GM23338 (cell line): ENCODE data around the gene CAMK2N2. TPM values are rescaled to one million over a fixed set of nuclear protein-coding genes. Genes with fewer than 3 reads are reported as not detected.
A peak's percentile ranks its signal among the peaks of the same experiment; 100 is the strongest.

Experiments
- ATAC-seq: fragments of 200-7000 bp; cut with Tn5 transposase; 3 replicates; pipeline ENCODE4 v1.9.1; 2020
- DNase-seq: peaks from one replicate; pipeline ENCODE4 v3.0.0-alpha.2; 2015; ENCODE audit warnings: low spot score
- H2AFZ ChIP-seq: fragments of 200-600 bp; sonication (generic); 2 replicates; pipeline ENCODE4 v1.8.0; 2016; ENCODE audit warnings: antibody characterized with exemption, mild to moderate bottlenecking, moderate library complexity
- H3F3A ChIP-seq: fragments of 200-600 bp; sonication (generic); replicated peaks from 2 replicates; pipeline ENCODE4 v1.8.0; 2017; ENCODE audit warnings: antibody characterized with exemption, mixed run types, low read depth
- H3K27ac ChIP-seq: fragments of 200-600 bp; sonication (generic); 2 replicates; pipeline ENCODE4 v1.6.1; 2016; ENCODE audit warnings: low read depth
- H3K27me3 ChIP-seq: fragments of 200-600 bp; sonication (generic); 2 replicates; pipeline ENCODE4 v1.8.0; 2016; ENCODE audit warnings: mild to moderate bottlenecking, mixed run types, moderate library complexity; ENCODE audit not compliant: insufficient read depth
- H3K36me3 ChIP-seq: fragments of 200-600 bp; sonication (generic); 2 replicates; pipeline ENCODE4 v1.8.0; 2016; ENCODE audit warnings: mild to moderate bottlenecking; ENCODE audit not compliant: insufficient read depth
- H3K4me1 ChIP-seq: fragments of 200-600 bp; sonication (generic); 2 replicates; pipeline ENCODE4 v1.8.0; 2016; ENCODE audit warnings: mild to moderate bottlenecking, moderate library complexity; ENCODE audit not compliant: insufficient read depth
- H3K4me2 ChIP-seq: fragments of 200-600 bp; sonication (generic); 2 replicates; pipeline ENCODE4 v1.7.1; 2017; ENCODE audit warnings: mixed run types
- H3K4me3 ChIP-seq: fragments of 200-600 bp; sonication (generic); 2 replicates; pipeline ENCODE4 v1.6.1; 2016; ENCODE audit warnings: mixed run types
- H3K79me2 ChIP-seq: fragments of 200-600 bp; sonication (generic); replicated peaks from 2 replicates; pipeline ENCODE4 v1.8.0; 2017; ENCODE audit warnings: mild to moderate bottlenecking; ENCODE audit not compliant: insufficient read depth
- H3K9me2 ChIP-seq: fragments of 200-600 bp; sonication (generic); 2 replicates; pipeline ENCODE4 v1.8.0; 2017; ENCODE audit not compliant: insufficient read depth
- H4K20me1 ChIP-seq: fragments of 200-600 bp; sonication (generic); replicated peaks from 2 replicates; pipeline ENCODE4 v1.8.0; 2017; ENCODE audit warnings: mild to moderate bottlenecking; ENCODE audit not compliant: insufficient read depth
- H3K27ac Mint-ChIP-seq: 2 replicates; pipeline ENCODE4 v1.8.0; 2020; ENCODE audit warnings: inconsistent platforms, mild to moderate bottlenecking, moderate library complexity, mixed read lengths
- H3K27me3 Mint-ChIP-seq: 3 replicates; pipeline ENCODE4 v1.8.0; 2022; ENCODE audit warnings: low read depth, mild to moderate bottlenecking, moderate library complexity, mixed read lengths, inconsistent platforms; ENCODE audit not compliant: insufficient read depth, poor library complexity
- H3K36me3 Mint-ChIP-seq: 3 replicates; pipeline ENCODE4 v1.8.0; 2021; ENCODE audit warnings: low read depth, mild to moderate bottlenecking, inconsistent platforms, moderate library complexity, mixed read lengths
- H3K4me1 Mint-ChIP-seq: 3 replicates; pipeline ENCODE4 v1.8.0; 2020; ENCODE audit warnings: mild to moderate bottlenecking, inconsistent platforms, mixed read lengths
- H3K4me3 Mint-ChIP-seq: 3 replicates; pipeline ENCODE4 v1.8.0; 2021; ENCODE audit warnings: moderate library complexity, mild to moderate bottlenecking, inconsistent platforms, mixed read lengths
- H3K9me3 Mint-ChIP-seq: 3 replicates; pipeline ENCODE4 v1.8.0; 2020; ENCODE audit warnings: moderate library complexity, mild to moderate bottlenecking, inconsistent platforms, mixed read lengths
- CREB1 ChIP-seq: fragments of 250-450 bp; sonication (Bioruptor Pico); IDR thresholded peaks from 2 replicates; pipeline ENCODE4 v1.5.0; 2020; ENCODE audit warnings: low read depth, mild to moderate bottlenecking, moderate library complexity
- ETS1 ChIP-seq: IDR thresholded peaks from 2 replicates; pipeline ENCODE4 v1.6.1; 2016; ENCODE audit warnings: antibody characterized with exemption
- EZH2 ChIP-seq: fragments of 200-600 bp; sonication (generic); IDR thresholded peaks from one replicate; pipeline ENCODE4 v1.8.0; 2017; ENCODE audit warnings: antibody characterized with exemption, mild to moderate bottlenecking, low read depth; ENCODE audit not compliant: unreplicated experiment
- EZH2phosphoT487 ChIP-seq: fragments of 200-600 bp; sonication (generic); IDR thresholded peaks from one replicate; pipeline ENCODE4 v1.8.1; 2018; ENCODE audit warnings: antibody characterized with exemption; ENCODE audit not compliant: unreplicated experiment
- POLR2AphosphoS5 ChIP-seq: IDR thresholded peaks from 2 replicates; pipeline ENCODE4 v1.6.1; 2016; ENCODE audit warnings: antibody characterized with exemption, low read depth
- REST ChIP-seq: IDR thresholded peaks from one replicate; pipeline ENCODE4 v1.6.1; 2018; ENCODE audit warnings: antibody characterized with exemption; ENCODE audit not compliant: unreplicated experiment
- polyA plus RNA-seq: library from polyadenylated mRNA; unstranded; fragments of >200 nt; fragmentation: Nextera tagmentation; extraction: Ambion mirVana; gene quantifications from 2 replicates; pipeline ENCODE4 v1.2.1, GENCODE V29; 2016
- total RNA-seq: library from RNA; depleted of rRNA; stranded (reverse); fragments of >200 nt; shearing (Covaris generic); gene quantifications from 2 replicates; pipeline ENCODE4 v1.2.3, GENCODE V29; 2014

Gene CAMK2N2
- total and polyA plus RNA-seq, 2 experiments from 2014 or later: 0.32 to 1.3 TPM

GRCh38 chr3:184299488-184300377 lies 38.4 kb upstream of the CAMK2N2 start:
- H3K79me2 ChIP-seq: peaks cover 37% of the 10 kb centered on the region
- ATAC-seq (no peak), DNase-seq (no peak)
- H2AFZ ChIP-seq: 0 out of 2 replicates have a peak overlapping the region, but pooled peaks have one; percentile 23
- Mint-ChIP-seq H3K4me3 (peak overlapping the region; percentile 99), H3K27me3 (peaks cover 10% of the 10 kb centered on the region), H3K4me1 (peaks cover 10% of the 10 kb centered on the region), H3K9me3 (no peaks in the 10 kb centered on the region), H3K27ac (peak overlapping the region; percentile 95), H3K36me3 (peaks cover 54% of the 10 kb centered on the region)
- peaks cover 37% of the 10 kb centered on the region for H3K36me3 ChIP-seq
- H3K4me1 ChIP-seq: peaks cover 7% of the 10 kb centered on the region; the same call in 1 of the 2 replicates
- TF ChIP-seq EZH2phosphoT487: no peak
- no peak for TF ChIP-seq POLR2AphosphoS5
- H3F3A ChIP-seq: peaks cover 15% of the 10 kb centered on the region; the same call in 1 of the 2 replicates
- H3K4me3 ChIP-seq: peak overlapping the region; percentile 98
- no peaks in the 10 kb centered on the region for H3K27me3 ChIP-seq
- peak overlapping the region; percentile 99 for H3K4me2 ChIP-seq
- H3K27ac ChIP-seq: 0 out of 2 replicates have a peak overlapping the region, but pooled peaks have one; percentile 45
- peaks cover 18% of the 10 kb centered on the region for H4K20me1 ChIP-seq
- H3K9me2 ChIP-seq: no peaks in the 10 kb centered on the region

GRCh38 chr3:184298759-184299487 lies 37.6 kb upstream of the CAMK2N2 start, which contains the start of gene PSMD2:
Gene PSMD2 (plus strand): TSS chr3:184299241. CDS start chr3:184299267, 26 bp downstream.
- Histone ChIP-seq H4K20me1 (peaks cover 18% of the 10 kb centered on the region), H3F3A (peaks cover 11% of the 10 kb centered on the region; the same call in 1 of the 2 replicates), H3K79me2 (peaks cover 34% of the 10 kb centered on the region), H3K9me2 (no peaks in the 10 kb centered on the region), H3K36me3 (peaks cover 32% of the 10 kb centered on the region), H3K27me3 (no peaks in the 10 kb centered on the region), H3K4me2 (peak within 1 kb of the TSS; percentile 99), H3K27ac (peak within 1 kb of the TSS; percentile 92), H2AFZ (peak within 1 kb of the TSS; percentile 97), H3K4me3 (peak within 1 kb of the TSS; percentile 98), H3K4me1 (peaks cover 7% of the 10 kb centered on the region; the same call in 1 of the 2 replicates)
- Mint-ChIP-seq H3K27ac (peak within 1 kb of the TSS; percentile 95), H3K36me3 (peaks cover 46% of the 10 kb centered on the region), H3K9me3 (no peaks in the 10 kb centered on the region), H3K4me1 (peaks cover 10% of the 10 kb centered on the region), H3K27me3 (peaks cover 8% of the 10 kb centered on the region), H3K4me3 (peak within 1 kb of the TSS; percentile 99)
- peak; percentile 99 for DNase-seq
- no peak for TF ChIP-seq REST
- TF ChIP-seq CREB1 (CRISPR knock-in tag): peak; percentile 12; the same call in 1 of the 2 replicates
- TF ChIP-seq POLR2AphosphoS5: peak; percentile 90
- TF ChIP-seq ETS1: peak; percentile 90
- TF ChIP-seq EZH2: no peak
- peak; percentile 98 for ATAC-seq
